ENCODE data around the gene TTC27. TPM values are rescaled to one million over a fixed set of nuclear protein-coding genes. Genes with fewer than 3 reads are reported as not detected.
A peak's percentile ranks its signal among the peaks of the same experiment; 100 is the strongest.
"Not testable (repeated sequence)": the region's sequence is repeated elsewhere in the genome, so short reads cannot be mapped to it uniquely, and the experiment has no call there.

The TTC27 gene
- 28.5 TPM for total RNA-seq

GRCh38 chr2:32627814-32628579 lies at the start of gene TTC27:
TSS of gene TTC27 (plus strand) at chr2:32628050. CDS start at chr2:32628293, 243 bp downstream.
- FAIRE-seq (no peak), DNase-seq (ENCODE audit: low spot score in 2 of 2) (peak; percentile 73 to 90)

- DNase-seq (ENCODE audit: low spot score in 2 of 2) (no peak), FAIRE-seq (no peak)
Observed at GRCh38 chr2:32591669-32592463, 36.0 kb upstream of the TTC27 start.

- no peak for DNase-seq (ENCODE audit: low spot score in 2 of 2)
- FAIRE-seq: peak; percentile 80
Observed at GRCh38 chr2:32594573-32594972, 33.3 kb upstream of the TTC27 start.

DNA sequence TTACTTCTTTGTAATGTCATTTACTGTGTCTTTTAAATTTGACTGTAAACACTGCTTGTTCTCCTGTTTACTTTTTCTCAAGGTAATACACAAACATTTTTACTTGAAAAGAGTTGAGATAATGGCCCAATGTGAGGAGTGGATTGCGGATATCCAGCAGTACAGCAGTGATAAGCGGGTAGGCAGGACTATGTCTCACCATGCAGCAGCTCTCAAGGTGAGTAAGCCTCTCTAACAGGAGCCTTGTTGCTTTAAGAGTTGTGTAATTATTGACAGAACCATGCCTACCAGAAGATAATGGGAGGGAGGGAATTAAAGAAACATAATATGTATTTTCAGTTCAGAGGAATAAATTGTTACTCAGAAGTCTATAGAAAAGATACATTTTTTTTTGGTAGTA lies 16.5 kb upstream of the TTC27 start:
- FAIRE-seq (no peak), DNase-seq (ENCODE audit: low spot score in 2 of 2) (no peak)

DNA sequence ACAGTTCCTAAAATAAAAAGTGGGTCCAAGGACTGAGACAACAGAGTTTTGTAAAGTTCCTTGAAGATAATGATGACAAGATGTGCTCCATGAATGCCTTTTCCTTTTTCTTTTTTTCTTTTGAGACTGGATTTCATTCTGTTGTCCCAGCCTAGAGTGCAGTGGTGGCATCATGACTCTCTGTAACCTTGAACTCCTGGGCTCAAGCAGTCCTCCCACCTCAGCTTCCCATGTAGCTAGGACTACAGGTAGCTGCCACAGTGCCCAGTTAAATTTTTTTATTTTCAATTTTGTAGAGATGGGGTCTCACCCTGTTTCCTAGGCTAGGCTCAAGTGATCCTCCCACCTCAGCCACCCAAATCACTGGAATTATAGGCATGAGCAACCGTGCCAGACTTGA lies 16.1 kb upstream of the TTC27 start:
- no peak for DNase-seq (ENCODE audit: low spot score in 2 of 2)
- FAIRE-seq: no peak

DNA sequence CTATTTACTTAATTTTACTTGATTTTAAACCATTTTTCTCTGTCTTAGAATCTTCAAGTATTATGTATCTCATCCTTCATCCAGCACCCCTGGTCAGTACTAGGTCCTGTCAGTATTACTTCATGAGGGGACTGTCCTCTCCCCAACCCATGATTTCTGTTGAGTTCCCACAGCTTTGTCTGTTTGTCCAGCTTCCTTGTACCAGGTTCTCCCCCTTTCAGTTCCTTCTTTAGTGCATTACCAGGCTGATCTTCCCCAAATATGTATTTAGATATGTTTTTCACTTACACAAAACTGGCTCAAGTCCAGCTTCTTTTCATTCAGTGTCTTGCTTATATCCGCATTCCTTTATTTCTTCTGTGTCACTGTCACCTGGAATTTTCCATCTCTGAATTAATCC lies 13.8 kb upstream of the TTC27 start:
- FAIRE-seq: no peak
- no peak for DNase-seq (ENCODE audit: low spot score in 2 of 2)

DNA sequence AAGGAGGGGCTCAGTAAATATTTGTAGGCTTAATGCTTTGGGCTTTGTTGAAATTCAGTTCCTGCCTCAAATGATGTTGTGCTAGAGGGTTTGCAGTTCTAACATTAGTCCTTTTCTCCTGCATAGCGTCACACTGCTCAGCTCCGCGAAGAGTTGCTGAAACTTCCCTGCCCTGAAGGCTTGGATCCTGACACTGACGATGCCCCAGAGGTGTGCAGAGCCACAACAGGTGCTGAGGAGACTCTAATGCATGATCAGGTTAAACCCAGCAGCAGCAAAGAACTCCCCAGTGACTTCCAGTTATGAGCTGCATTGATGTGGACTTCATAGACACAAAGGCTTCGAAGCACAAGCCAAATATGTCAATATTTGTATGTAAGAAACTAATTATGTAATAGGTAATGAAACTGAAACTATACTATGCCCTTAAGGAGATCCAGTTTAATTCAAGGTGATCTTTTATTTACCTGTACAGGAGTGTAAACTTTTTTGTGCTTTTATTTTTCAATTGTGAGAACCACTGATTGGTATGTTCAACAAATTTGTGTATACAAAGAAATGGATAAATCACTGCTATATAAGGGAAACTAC lies 10.2 kb upstream of the TTC27 start:
- FAIRE-seq (no peak), DNase-seq (ENCODE audit: low spot score in 2 of 2) (no peak)

- no peak for FAIRE-seq
- peak in 1 of 2 donors; percentile 12 for DNase-seq (ENCODE audit: low spot score in 2 of 2)
Observed at GRCh38 chr2:32622570-32623310, 5.1 kb upstream of the TTC27 start.

- DNase-seq (ENCODE audit: low spot score in 2 of 2): no peak
- FAIRE-seq: no peak
Observed at GRCh38 chr2:32623311-32623706, 4.5 kb upstream of the TTC27 start.

DNA sequence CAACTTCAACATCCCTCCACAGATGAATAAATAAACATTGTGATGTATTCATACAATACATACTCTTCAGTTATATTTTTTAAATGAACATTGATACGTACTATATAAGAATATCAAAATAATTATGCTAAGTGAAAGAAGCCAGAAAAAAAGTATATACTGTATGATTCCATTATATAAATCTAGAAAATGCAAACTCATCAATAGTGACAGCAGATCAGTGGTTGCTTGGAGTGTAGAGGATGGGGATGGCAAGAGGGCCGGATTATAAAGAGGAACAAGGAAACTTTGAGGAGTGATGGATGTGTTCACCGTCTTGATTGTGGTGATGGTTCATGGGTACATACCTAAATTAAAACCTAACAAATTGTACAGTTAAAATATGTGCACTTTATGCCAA lies 3.0 kb upstream of the TTC27 start:
- FAIRE-seq (no peak), DNase-seq (ENCODE audit: low spot score in 2 of 2) (no peak)

DNA sequence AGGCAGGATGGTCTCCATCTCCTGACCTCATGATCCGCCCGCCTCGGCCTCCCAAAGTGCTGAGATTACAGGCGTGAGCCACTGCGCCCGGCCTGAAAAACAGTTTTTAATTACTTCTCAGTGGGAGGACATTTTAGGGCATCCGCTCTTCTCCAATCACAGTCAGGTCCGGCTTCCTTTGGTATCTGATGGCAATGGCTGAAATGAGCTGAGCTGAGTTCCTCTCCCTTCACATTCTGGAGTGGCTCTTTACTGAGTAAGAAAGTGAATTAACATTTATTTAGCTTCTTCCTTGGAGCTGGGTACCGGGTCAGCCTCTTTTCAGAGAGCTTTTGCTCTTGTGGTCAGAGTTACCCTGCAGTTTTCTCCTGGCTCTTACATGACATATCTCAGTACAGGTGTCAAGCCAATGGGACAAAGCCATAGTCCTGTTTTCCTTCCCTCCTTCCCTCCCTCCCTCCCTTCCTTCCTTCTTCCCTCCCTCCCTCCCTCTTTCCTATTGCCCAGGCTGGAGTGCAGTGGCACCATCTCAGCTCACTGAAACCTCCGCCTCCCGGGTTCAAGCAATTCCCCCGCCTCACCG lies 1.1 kb upstream of the TTC27 start:
- DNase-seq (ENCODE audit: low spot score in 2 of 2) (no peak), FAIRE-seq (no peak)

DNA sequence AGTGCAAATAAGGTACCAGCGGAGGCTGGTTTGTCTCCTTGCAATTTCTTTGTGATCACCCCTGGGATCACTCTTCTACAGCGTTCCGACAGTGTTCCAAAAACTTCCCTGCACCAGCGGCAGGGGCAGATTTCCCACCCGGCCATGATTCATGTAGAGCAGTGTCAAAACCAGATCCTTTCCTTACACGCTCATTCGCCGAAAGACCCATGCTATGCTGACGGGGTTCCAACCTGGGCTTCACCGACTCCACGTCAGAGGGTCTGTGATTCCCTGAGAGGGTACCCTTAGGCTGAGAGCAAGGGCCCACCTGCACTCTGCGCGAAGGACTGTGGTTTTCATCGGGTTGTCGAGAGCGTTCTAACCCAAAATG lies 423 bp upstream of the TTC27 start:
- DNase-seq (ENCODE audit: low spot score in 2 of 2) (peak in 1 of 2 donors; percentile 14), FAIRE-seq (no peak)

- DNase-seq (ENCODE audit: low spot score in 2 of 2) (no peak), FAIRE-seq (no peak)
Observed at GRCh38 chr2:32632089-32632488, 4.2 kb downstream of the TTC27 start.

- FAIRE-seq (no peak), DNase-seq (ENCODE audit: low spot score in 2 of 2) (no peak)
Observed at GRCh38 chr2:32633040-32633439, 5.2 kb downstream of the TTC27 start.

- not testable (repeated sequence) for DNase-seq (ENCODE audit: low spot score in 2 of 2); FAIRE-seq
Observed at GRCh38 chr2:32638548-32638947, 10.7 kb downstream of the TTC27 start.

DNA sequence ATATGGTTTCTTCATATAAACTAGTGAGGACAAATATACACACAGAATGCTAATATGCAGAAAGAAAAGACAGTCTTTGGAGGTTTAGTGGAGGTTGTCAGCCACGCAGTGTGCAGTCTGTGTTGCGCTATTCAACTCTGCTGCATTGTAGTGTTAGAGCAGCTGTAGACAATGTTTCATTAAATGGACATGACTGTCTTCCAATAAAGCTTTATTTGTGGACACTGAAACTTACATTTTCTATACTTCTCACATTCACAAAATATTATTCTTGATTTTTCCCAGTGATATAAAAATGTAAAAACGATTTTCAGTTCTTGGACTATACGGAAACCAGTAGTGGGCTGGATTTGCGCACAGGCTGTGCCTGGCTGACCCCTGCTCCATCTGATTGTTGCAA lies 13.3 kb downstream of the TTC27 start:
- DNase-seq (ENCODE audit: low spot score in 2 of 2): no peak
- no peak for FAIRE-seq

DNA sequence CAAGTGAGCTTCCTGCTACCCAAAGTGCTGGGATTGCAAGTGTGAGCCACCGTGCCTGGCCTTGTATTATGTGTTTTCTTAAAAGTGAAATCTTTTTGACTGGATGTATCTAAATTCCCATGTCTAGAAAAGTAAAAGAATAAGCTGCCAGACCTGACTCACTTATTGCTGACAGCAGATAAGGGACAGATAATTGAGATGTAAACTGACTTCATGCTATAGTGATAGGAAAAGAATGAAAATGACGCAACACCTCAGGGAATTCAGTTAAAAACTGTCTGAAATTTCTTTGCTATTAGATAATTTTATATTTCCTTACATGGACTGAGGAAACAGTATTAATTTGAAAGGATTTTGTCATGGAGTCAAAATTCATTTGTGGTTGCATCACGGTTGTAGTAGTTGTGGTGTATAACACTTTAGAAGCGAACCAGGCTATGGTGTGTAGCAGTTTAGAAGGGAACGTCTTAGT lies 19.4 kb downstream of the TTC27 start:
- DNase-seq (ENCODE audit: low spot score in 2 of 2): no peak
- FAIRE-seq: no peak

DNA sequence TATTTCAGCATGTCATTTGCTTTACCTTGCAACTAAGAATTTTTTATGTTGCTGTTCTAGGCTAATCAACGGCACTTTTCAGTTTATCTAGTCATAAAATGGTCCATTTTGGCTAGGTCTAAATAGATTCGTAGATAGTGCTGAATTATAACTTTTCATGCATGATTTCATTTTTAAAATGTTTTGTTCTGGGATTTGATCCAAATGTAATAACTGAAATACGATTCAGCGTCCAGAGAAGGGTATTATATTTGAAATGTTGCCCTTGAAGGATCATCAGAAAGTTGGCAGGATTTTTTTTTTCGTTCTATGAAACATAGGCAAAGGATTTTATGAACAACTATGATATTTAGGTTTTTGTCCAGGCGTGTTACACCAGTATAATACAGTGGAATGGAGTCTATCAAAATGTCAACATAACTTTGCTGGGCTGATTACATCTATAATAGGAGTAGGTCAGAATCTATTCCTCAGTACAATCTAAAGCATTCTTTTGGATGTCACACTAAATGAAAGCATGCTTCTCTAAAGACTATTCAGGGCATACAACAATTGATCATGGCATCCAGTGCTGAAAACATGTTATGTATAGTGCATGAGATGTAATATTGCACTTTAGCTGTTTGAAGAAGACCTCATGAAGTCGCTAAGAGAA lies 24.8 kb downstream of the TTC27 start:
- DNase-seq (ENCODE audit: low spot score in 2 of 2) (no peak), FAIRE-seq (no peak)

GRCh38 chr2:32656069-32656468 lies 28.2 kb downstream of the TTC27 start:
- DNase-seq (ENCODE audit: low spot score in 2 of 2) (no peak), FAIRE-seq (no peak)

- no peak for DNase-seq (ENCODE audit: low spot score in 2 of 2)
- no peak for FAIRE-seq
Observed at GRCh38 chr2:32663864-32664263, 36.0 kb downstream of the TTC27 start.
